Activated CD4-positive, alpha-beta T cell treated with anti-CD3 and anti-CD28 coated beads for 4 hours (primary cell): ENCODE results near the gene POLR3B.
A peak's percentile ranks its signal among the peaks of the same experiment; 100 is the strongest.
"Not testable (repeated sequence)": the region's sequence is repeated elsewhere in the genome, so short reads cannot be mapped to it uniquely, and the experiment has no call there.

ENCODE experiments used
- DNase-seq, 2 donors: peaks; one replicate each; pipeline ENCODE4 v3.0.0-alpha.2; 2020

POLR3B gene

GRCh38 chr12:106357549-106358395 is at the start of gene POLR3B:
POLR3B (plus strand) TSS chr12:106357748; CDS start chr12:106357880, 132 bp downstream.
- DNase-seq: peak; percentile 96

- DNase-seq: no peak
Measured at GRCh38 chr12:106308121-106308520, 49.4 kb upstream of the POLR3B start.

GRCh38 chr12:106308611-106309010 is 48.9 kb upstream of the POLR3B start:
- DNase-seq: no peak

GRCh38 chr12:106309671-106310505 is 47.7 kb upstream of the POLR3B start:
- no peak for DNase-seq

GRCh38 chr12:106310687-106311086 is 46.9 kb upstream of the POLR3B start:
- DNase-seq: no peak

- no peak for DNase-seq
Measured at GRCh38 chr12:106311139-106311538, 46.4 kb upstream of the POLR3B start.

- not testable (repeated sequence) for DNase-seq
Measured at GRCh38 chr12:106313413-106313812, 44.1 kb upstream of the POLR3B start.

- DNase-seq: no peak
Measured at GRCh38 chr12:106315523-106315922, 42.0 kb upstream of the POLR3B start.

GRCh38 chr12:106317406-106318082 is 40.0 kb upstream of the POLR3B start:
- no peak for DNase-seq

- DNase-seq: no peak
Measured at GRCh38 chr12:106321139-106321850, 36.3 kb upstream of the POLR3B start.

- DNase-seq: no peak
Measured at GRCh38 chr12:106323537-106323936, 34.0 kb upstream of the POLR3B start.

- no peak for DNase-seq
Measured at GRCh38 chr12:106327309-106327869, 30.2 kb upstream of the POLR3B start.

- DNase-seq: no peak
Measured at GRCh38 chr12:106328735-106329134, 28.8 kb upstream of the POLR3B start.

- DNase-seq: no peak
Measured at GRCh38 chr12:106329231-106329982, 28.1 kb upstream of the POLR3B start.

GRCh38 chr12:106331599-106331998 is 25.9 kb upstream of the POLR3B start:
- DNase-seq: no peak

GRCh38 chr12:106332536-106332935 is 25.0 kb upstream of the POLR3B start:
- no peak for DNase-seq

- DNase-seq: no peak
Measured at GRCh38 chr12:106333010-106333409, 24.5 kb upstream of the POLR3B start.

- no peak for DNase-seq
Measured at GRCh38 chr12:106333756-106334155, 23.8 kb upstream of the POLR3B start.

- DNase-seq: no peak
Measured at GRCh38 chr12:106341086-106341877, 16.3 kb upstream of the POLR3B start.

- DNase-seq: no peak
Measured at GRCh38 chr12:106342397-106343213, 14.9 kb upstream of the POLR3B start.
